Lower leg skin (tissue), 4 donors: ENCODE data around the gene IRF8. TPM values are rescaled to one million over a fixed set of nuclear protein-coding genes. Genes with fewer than 3 reads are reported as not detected.

Source experiments
- DNase-seq, 2 donors: peaks; one replicate each; pipeline ENCODE4 v3.0.0-alpha.2; 2019; ENCODE audit warnings: low spot score in 2 of 2
- H3K4me3 ChIP-seq: fragments of 200-600 bp; sonication (generic); 2 replicates; pipeline ENCODE4 v1.5.1; 2017; ENCODE audit warnings: mild to moderate bottlenecking, low read depth; ENCODE audit not compliant: poor library complexity, severe bottlenecking
- CTCF ChIP-seq, 3 donors: fragments of 450-650 bp; IDR thresholded peaks; one replicate each; pipeline ENCODE4 v1.5.1; 2016; ENCODE audit warnings: antibody characterized with exemption in 3 of 3, mild to moderate bottlenecking in 3 of 3, moderate library complexity in 2 of 3
- POLR2A ChIP-seq, 2 donors: fragments of 450-650 bp; IDR thresholded peaks; one replicate each; pipeline ENCODE4 v1.6.1; 2016 to 2017; ENCODE audit warnings: antibody characterized with exemption in 2 of 2, mild to moderate bottlenecking in 1 of 2, moderate library complexity in 1 of 2
- WGBS, 2 donors: methylation state at CpG; one replicate each; pipeline ENCODE4 v1.1.5; 2018; 5-methylcytosine and 5-hydroxymethylcytosine counted together
- intact Hi-C: fragments of 100-400 bp; cut with DNase I; formaldehyde crosslinking; loops from one replicate; pipeline ENCODE4 v1.15.0; 2023; ENCODE audit warnings: low total_unique reads
- total RNA-seq, 4 donors: library from RNA; depleted of rRNA; stranded (reverse); fragments of >200 nt; gene quantifications; one replicate each; pipeline ENCODE4 v1.1.0, GENCODE V29; 2016

Gene IRF8
- total RNA-seq, 4 donors from 2014 or later, result 1.5 to 5.7 (median 3.7) TPM

GRCh38 chr16:85947230-85948137 lies 48.5 kb downstream of the IRF8 start:
- intact Hi-C loops, result no loop called here
- 76 to 80% methylated on average over 32 of the region's 32 CpGs for WGBS, 2 donors
- no peak overlapping the region for H3K4me3 ChIP-seq
- TF ChIP-seq POLR2A (IDR thresholded peaks at IDR 0.05) (no peak), CTCF (IDR thresholded peaks at IDR 0.05) (no peak)
- no peak for DNase-seq

- DNase-seq, result no peak
- 76 to 78% methylated on average over 20 of the region's 20 CpGs for WGBS, 2 donors
- H3K4me3 ChIP-seq, result no peak overlapping the region
- TF ChIP-seq CTCF (IDR thresholded peaks at IDR 0.05) (no peak), POLR2A (IDR thresholded peaks at IDR 0.05) (no peak)
- intact Hi-C loops, result no loop called here
Measured at GRCh38 chr16:85948138-85948509, 49.2 kb downstream of the IRF8 start.

GRCh38 chr16:85948616-85949265 lies 49.8 kb downstream of the IRF8 start:
- intact Hi-C loops, result no loop called here
- H3K4me3 ChIP-seq, result no peak overlapping the region
- DNase-seq, result no peak
- WGBS, 2 donors, result 78 to 79% methylated on average over 14 of the region's 14 CpGs
- TF ChIP-seq CTCF (IDR thresholded peaks at IDR 0.05) (no peak), POLR2A (IDR thresholded peaks at IDR 0.05) (no peak)

- WGBS, 2 donors, result 58 to 64% methylated on average over 14 of the region's 14 CpGs
- no peak for TF ChIP-seq POLR2A (IDR thresholded peaks at IDR 0.05)
- no peak for TF ChIP-seq CTCF (IDR thresholded peaks at IDR 0.05)
- intact Hi-C loops, result no loop called here
- no peak overlapping the region for H3K4me3 ChIP-seq
- DNase-seq, result no peak
Measured at GRCh38 chr16:85950136-85950918, 51.4 kb downstream of the IRF8 start.

GRCh38 chr16:85952197-85952596 lies 53.2 kb downstream of the IRF8 start:
- intact Hi-C loops, result no loop called here
- DNase-seq, result no peak
- TF ChIP-seq POLR2A (IDR thresholded peaks at IDR 0.05) (no peak), CTCF (IDR thresholded peaks at IDR 0.05) (no peak)
- no peak overlapping the region for H3K4me3 ChIP-seq
- WGBS, 2 donors, result 85 to 89% methylated on average over 9 to 12 of the region's 12 CpGs
